ENCODE results near the gene TBC1D16.

GRCh38 chr17:79918581-79919163 lies 117.0 kb downstream of the TBC1D16 start:
- TF ChIP-seq CTCF (IDR thresholded peaks at IDR 0.05): no peak
- no peak for TF ChIP-seq POLR2A (IDR thresholded peaks at IDR 0.05)

Data from right lobe of liver (tissue), 4 donors.